Cerebellar nuclear complex (tissue), 1 donor: ENCODE measurements around the gene SAMD4B.
A peak's percentile ranks its signal among the peaks of the same experiment; 100 is the strongest.

Experiments
- DNase-seq, 2 experiments: peaks; one replicate each; lab custom pipeline; 2025; lab: John Stamatoyannopoulos, UW

SAMD4B gene

GRCh38 chr19:39410017-39410830 is 68.0 kb downstream of the SAMD4B start:
- DNase-seq: no peak

GRCh38 chr19:39410831-39411080 is 68.5 kb downstream of the SAMD4B start:
- DNase-seq: no peak

DNA sequence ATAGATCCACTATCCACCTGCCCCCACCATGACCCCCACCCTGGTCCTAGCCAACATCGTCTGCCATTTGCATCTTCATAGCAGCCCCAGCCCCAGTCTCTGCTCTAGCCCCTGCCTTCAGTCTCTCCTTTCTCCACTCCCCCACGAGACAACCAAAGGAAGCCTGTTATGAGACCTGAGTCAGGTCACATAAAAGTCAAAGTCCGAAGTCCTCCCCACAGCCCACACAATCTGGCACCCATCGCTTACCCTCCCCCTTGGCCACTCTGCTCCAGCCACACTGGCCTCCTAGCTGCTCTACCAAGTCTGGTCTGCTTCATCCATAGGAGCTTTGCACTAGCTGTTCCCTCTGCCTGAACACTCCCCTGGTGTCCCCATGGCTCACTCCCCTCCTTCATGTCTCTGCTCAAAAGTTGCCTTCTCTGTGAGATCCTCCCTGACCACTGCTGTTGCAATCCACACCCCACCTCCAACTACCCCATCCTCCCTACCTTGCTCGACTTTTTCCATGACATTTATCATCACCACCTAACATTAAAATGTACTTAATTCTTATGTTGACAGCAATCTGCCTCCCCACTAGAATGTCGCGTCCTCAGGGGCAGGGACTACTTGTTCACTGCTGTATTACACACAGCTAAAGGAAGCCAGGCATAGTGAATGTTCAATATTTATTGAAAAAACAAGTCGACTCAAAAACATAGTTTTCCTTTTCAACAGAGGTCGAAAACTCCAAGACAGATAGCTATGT is 69.0 kb downstream of the SAMD4B start:
- no peak for DNase-seq

DNA sequence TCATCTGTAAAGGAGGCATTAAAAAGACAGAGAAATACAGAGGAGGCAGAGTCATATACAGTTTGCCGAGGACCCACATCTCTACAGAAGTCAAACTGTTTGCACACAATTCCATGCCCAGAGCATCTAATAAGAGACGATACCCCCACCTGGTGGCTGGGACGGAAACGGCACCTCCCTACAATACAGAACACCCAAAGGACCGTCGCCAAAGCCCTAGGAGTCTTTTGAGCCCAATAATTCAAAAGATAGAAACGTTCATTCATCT is 69.5 kb downstream of the SAMD4B start:
- DNase-seq: peak in 1 of 2 experiments; percentile 69

- DNase-seq: peak; percentile 98 to 99
Measured at GRCh38 chr19:39412100-39412866, 70.1 kb downstream of the SAMD4B start, which contains the start of gene PLEKHG2. Gene PLEKHG2 (plus strand): TSS chr19:39412669. CDS start chr19:39414087, 1,418 bp downstream.

- DNase-seq: no peak
Measured at GRCh38 chr19:39412867-39413271, 70.6 kb downstream of the SAMD4B start.

DNA sequence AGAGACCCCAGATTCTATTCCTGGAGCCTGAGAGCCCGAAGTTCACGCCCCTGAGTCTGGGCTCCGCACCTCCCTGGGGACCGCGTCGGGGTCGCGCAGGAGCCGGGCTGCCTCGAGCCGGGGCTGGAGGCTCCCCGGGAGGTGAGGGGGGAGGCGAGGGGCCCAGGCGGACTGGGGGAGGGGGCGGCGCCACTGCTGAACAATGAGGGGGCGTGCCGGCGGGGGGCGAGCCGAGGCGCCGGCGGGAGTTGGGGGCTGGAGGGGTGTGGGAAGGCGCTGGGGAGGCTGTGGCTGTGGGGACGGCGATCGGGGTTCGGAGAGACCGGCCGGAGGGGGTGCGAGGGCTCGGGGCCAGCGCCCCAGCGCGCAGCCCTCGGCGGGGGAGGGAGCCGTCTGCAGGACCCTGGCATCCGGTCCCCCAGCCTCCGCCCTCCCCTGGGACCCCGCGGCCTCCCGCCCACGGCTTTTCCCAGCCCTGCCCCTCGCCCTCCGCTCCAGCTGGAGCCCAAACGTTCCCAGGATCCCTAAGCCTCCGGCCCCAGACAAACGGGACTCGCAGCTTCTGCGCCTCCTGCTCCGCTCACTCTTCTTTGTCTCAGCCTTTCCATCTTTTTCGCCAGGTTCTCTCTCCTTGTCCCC is 71.2 kb downstream of the SAMD4B start:
- DNase-seq: no peak

DNA sequence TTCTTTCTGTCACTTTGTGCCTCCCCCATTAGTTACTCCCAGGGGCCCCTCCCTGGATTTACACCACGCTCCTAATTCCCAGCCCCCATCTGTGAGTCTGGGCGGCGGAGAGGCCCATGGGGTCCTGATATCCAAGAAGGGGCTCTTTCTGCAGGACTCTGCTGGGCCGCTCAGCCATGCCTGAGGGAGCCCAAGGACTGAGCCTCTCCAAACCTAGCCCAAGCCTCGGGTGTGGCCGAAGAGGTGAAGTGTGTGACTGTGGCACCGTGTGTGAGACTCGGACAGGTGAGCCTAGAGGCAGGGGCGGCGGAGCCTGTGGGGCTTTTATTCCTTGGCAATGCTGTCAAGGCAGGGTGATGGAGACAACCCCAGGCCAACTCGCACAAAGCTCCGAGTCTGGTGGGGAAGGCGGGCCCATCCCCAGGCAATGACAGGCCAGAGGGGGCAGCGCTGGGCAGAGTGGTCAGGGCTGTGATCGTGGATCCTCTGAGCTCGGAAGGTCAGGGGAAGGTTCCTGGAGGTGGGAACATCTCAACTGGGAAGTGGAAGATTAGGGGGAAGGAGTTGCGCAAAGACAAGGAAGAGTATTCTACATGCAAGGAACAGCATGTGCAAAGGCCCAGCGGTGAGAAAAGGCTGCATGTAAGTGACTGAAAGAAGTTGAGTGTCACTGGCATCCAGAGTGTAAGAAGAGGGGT is 71.8 kb downstream of the SAMD4B start:
- no peak for DNase-seq

GRCh38 chr19:39415111-39416046 is 73.2 kb downstream of the SAMD4B start:
- DNase-seq: no peak

GRCh38 chr19:39416152-39417120 is 74.2 kb downstream of the SAMD4B start:
- no peak for DNase-seq

DNA sequence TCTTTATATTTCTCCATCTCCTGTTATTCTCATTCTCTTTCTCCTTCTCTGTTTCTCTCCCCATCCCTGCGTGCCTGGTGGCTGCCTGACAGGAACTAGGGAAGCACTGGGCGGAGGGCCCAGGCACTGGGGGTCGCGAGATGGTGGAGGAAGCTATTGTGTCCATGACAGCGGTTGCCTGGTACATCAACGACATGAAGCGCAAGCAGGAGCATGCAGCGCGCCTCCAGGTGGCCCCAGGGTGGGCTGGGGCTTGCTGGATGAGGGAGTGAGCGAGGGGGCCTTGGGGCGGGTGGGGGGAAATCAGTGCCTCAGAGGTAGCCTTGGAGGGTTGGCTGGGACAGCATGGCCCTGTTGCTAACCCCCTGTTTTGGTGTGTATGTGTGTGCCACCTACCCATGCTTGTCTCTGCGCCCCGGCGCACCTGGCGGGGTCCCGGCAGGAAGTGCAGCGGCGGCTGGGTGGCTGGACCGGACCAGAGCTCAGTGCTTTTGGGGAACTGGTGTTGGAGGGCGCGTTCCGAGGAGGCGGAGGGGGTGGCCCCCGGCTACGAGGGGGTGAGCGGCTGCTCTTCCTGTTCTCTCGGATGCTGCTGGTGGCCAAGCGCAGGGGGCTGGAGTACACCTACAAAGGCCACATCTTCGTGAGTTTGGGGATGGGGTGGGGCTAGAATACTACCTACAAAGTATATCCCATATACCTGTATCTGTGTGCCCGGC is 75.4 kb downstream of the SAMD4B start:
- DNase-seq: no peak

- DNase-seq: no peak
Measured at GRCh38 chr19:39419003-39419402, 76.8 kb downstream of the SAMD4B start.

DNA sequence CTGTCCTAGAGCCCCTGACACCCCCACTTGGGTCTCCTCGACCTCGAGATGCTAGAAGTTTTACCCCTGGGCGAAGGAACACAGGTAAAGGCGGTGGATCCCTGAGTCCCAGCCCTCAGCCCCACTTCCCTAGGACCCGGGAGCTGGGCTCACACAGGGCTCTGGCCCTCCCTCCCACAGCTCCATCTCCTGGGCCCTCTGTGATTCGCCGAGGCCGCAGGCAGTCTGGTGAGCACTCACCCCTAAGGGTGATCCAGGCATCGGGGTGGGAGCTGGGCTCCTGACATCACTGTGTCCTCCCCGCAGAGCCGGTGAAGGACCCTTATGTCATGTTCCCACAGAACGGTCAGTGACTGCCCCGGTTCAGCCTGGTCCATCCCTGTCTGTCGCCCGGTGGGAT is 78.5 kb downstream of the SAMD4B start:
- DNase-seq: no peak

DNA sequence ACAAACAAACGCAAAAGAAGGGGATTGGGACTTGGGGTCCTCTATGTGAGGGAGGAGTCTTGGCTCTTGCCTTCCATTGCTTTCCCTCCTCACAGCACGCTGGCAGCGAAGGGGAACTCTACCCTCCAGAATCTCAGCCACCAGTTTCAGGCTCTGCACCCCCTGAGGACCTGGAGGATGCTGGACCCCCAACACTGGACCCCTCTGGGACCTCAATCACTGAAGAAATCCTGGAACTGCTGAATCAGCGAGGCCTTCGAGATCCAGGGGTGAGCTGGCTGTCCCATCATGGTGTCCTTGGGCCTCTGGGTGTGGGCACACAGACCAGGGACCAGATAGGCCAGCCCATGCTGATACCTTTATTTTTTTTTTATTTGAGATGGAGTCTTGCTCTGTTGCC is 79.8 kb downstream of the SAMD4B start:
- DNase-seq: no peak

- DNase-seq: no peak
Measured at GRCh38 chr19:39423258-39424086, 81.3 kb downstream of the SAMD4B start.

DNA sequence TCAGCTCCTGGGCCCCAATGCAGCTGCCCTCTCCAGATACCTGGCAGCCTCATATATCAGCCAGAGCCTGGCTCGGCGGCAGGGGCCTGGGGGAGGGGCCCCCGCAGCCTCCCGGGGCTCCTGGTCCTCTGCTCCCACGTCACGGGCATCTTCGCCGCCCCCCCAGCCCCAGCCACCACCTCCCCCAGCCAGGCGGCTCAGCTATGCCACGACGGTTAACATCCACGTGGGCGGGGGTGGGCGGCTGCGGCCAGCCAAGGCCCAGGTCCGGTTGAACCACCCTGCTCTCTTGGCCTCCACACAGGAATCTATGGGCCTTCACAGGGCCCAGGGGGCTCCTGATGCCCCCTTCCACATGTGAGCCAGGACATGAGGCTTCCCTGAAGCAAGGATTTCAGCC is 82.7 kb downstream of the SAMD4B start:
- DNase-seq: no peak

DNA sequence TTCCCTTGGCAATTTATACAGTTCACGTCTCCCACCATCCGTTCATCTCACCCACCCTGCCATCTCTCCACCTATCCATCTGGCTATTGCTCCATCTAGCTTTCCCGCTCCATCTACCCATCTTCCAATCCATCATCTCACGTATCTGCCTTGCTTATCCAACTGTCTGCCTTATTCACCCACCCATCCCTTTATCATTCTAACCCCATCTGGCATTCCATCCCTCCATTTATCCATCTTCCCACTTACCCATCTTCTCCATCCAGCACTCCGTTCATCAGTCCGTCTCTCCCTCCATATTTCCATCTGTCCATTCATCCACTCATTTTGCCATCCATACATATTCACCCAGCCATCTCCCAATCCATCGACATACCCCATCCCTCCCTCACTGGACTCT is 83.5 kb downstream of the SAMD4B start:
- DNase-seq: no peak

DNA sequence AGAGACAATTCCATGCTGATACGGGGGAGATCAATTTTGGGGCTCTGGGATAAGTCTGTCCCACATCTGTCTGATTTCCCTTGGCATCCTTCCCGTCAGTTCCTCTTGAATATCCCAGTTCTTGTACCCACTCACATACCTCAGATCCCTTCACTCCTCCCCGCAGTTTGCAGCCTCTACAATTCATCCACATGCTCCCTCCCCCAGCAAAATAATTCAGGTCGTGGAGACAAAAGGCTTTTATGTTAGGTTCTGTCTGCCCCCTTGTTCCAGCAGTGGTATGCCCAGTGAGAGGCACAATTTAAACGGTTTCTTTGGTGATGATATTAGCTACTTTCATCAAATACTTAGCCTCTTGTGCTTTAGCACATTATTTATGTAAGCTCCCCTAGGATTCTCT is 83.9 kb downstream of the SAMD4B start:
- DNase-seq: no peak
